GM19468 (cell line): Measurements from ENCODE around the gene ZNF700.
"Not testable (repeated sequence)": the region's sequence is repeated elsewhere in the genome, so short reads cannot be mapped to it uniquely, and the experiment has no call there.

Experiments
- ATAC-seq: cut with Tn5 transposase; IDR thresholded peaks from one replicate; pipeline ENCODE4 v1.9.1; 2021; ENCODE audit warnings: mild to moderate bottlenecking, moderate library complexity, moderate number of reproducible peaks; ENCODE audit not compliant: unreplicated experiment; ENCODE audit errors: extremely low read depth

The ZNF700 gene

GRCh38 chr19:11924886-11925650 is at the start of gene ZNF700:
TSS of gene ZNF700 (plus strand) at chr19:11925107. CDS start at chr19:11925211, 104 bp downstream.
- ATAC-seq = peak; percentile 35

GRCh38 chr19:11879687-11880266 is 45.1 kb upstream of the ZNF700 start:
- ATAC-seq = not testable (repeated sequence)

GRCh38 chr19:11880598-11880997 is 44.3 kb upstream of the ZNF700 start:
- ATAC-seq = no peak

GRCh38 chr19:11881151-11881800 is 43.6 kb upstream of the ZNF700 start:
- no peak for ATAC-seq

GRCh38 chr19:11882606-11883005 is 42.3 kb upstream of the ZNF700 start:
- no peak for ATAC-seq

- ATAC-seq = no peak
Measured at GRCh38 chr19:11887234-11887610, 37.7 kb upstream of the ZNF700 start.

GRCh38 chr19:11887611-11888531 is 37.0 kb upstream of the ZNF700 start, which contains the start of gene ZNF69:
TSS of gene ZNF69 (plus strand) at chr19:11887782. CDS start at chr19:11887924, 142 bp downstream.
- ATAC-seq = no peak

GRCh38 chr19:11889901-11890300 is 35.0 kb upstream of the ZNF700 start:
- ATAC-seq = not testable (repeated sequence)

GRCh38 chr19:11890634-11891033 is 34.3 kb upstream of the ZNF700 start:
- no peak for ATAC-seq

- ATAC-seq = no peak
Measured at GRCh38 chr19:11894851-11895250, 30.1 kb upstream of the ZNF700 start.

- ATAC-seq = no peak
Measured at GRCh38 chr19:11902228-11902627, 22.7 kb upstream of the ZNF700 start.

- ATAC-seq = no peak
Measured at GRCh38 chr19:11905928-11906327, 19.0 kb upstream of the ZNF700 start.

- ATAC-seq = not testable (repeated sequence)
Measured at GRCh38 chr19:11911937-11912336, 13.0 kb upstream of the ZNF700 start.

GRCh38 chr19:11914417-11915051 is 10.4 kb upstream of the ZNF700 start:
- ATAC-seq = not testable (repeated sequence)

GRCh38 chr19:11921852-11922495 is 2.9 kb upstream of the ZNF700 start:
- ATAC-seq = no peak

- not testable (repeated sequence) for ATAC-seq
Measured at GRCh38 chr19:11925651-11926187, 812 bp downstream of the ZNF700 start.

- no peak for ATAC-seq
Measured at GRCh38 chr19:11927227-11927626, 2.3 kb downstream of the ZNF700 start.

GRCh38 chr19:11931051-11931450 is 6.1 kb downstream of the ZNF700 start:
- no peak for ATAC-seq

- ATAC-seq = no peak
Measured at GRCh38 chr19:11931513-11931912, 6.6 kb downstream of the ZNF700 start.
